HG02852 (cell line): ENCODE results near the gene ADAMTS2.
"Not testable (repeated sequence)": the region's sequence is repeated elsewhere in the genome, so short reads cannot be mapped to it uniquely, and the experiment has no call there.

Experiments used
- ATAC-seq: cut with Tn5 transposase; IDR thresholded peaks from one replicate; pipeline ENCODE4 v1.9.1; 2021; ENCODE audit warnings: mild to moderate bottlenecking, moderate library complexity; ENCODE audit not compliant: unreplicated experiment

ADAMTS2 gene

GRCh38 chr5:179284751-179285631 is 60.3 kb downstream of the ADAMTS2 start:
- no peak for ATAC-seq

GRCh38 chr5:179283908-179284307 is 61.4 kb downstream of the ADAMTS2 start:
- not testable (repeated sequence) for ATAC-seq

- no peak for ATAC-seq
Observed at GRCh38 chr5:179281694-179282093, 63.6 kb downstream of the ADAMTS2 start.

GRCh38 chr5:179280095-179280490 is 65.2 kb downstream of the ADAMTS2 start:
- ATAC-seq: no peak

- ATAC-seq: no peak
Observed at GRCh38 chr5:179279347-179280094, 65.7 kb downstream of the ADAMTS2 start.

- ATAC-seq: no peak
Observed at GRCh38 chr5:179278546-179278945, 66.7 kb downstream of the ADAMTS2 start.

DNA sequence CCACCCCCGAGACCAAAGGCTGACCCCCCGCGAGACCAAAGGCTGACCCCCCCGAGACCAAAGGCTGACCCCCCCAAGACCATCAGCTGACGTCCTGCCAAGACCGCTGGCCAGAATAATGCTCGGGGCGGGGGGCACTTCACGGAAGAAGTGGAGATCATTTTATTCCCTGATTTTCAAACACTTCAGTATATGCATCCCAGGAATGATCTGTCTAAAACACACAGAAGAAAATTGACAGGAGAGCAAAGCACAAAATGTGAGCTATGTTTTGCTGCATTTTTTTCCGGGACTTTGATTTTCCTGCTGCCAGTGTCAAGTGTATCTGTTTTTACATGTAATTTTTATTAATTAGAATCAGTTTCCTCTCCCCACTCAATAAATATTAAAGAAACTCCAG is 67.1 kb downstream of the ADAMTS2 start:
- no peak for ATAC-seq

DNA sequence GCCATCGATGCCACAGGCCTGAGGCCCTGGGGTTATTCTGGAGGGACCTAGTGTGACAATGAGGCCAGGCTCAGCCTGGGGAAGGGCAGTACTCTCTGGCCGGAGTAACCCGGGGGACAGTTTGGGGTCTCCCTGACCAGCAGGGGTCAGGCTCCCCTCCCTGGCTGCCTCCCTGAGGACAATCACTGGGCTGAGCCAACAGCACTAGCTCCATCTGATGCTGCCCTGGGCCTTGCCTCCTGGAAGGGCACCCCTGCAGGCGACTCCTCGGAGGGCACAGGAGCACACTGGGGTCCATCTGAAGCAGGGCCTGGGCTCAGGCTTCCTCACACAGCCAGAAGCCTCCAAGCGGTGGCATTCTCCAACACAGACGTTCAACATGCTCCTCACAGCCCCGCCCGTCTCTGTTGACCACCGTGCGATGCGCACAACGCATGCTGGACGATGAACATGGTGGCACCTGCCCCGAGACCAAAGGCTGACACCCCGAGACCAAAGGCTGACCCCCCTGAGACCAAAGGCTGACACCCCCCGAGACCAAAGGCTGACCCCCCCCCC is 68.3 kb downstream of the ADAMTS2 start:
- ATAC-seq: no peak

DNA sequence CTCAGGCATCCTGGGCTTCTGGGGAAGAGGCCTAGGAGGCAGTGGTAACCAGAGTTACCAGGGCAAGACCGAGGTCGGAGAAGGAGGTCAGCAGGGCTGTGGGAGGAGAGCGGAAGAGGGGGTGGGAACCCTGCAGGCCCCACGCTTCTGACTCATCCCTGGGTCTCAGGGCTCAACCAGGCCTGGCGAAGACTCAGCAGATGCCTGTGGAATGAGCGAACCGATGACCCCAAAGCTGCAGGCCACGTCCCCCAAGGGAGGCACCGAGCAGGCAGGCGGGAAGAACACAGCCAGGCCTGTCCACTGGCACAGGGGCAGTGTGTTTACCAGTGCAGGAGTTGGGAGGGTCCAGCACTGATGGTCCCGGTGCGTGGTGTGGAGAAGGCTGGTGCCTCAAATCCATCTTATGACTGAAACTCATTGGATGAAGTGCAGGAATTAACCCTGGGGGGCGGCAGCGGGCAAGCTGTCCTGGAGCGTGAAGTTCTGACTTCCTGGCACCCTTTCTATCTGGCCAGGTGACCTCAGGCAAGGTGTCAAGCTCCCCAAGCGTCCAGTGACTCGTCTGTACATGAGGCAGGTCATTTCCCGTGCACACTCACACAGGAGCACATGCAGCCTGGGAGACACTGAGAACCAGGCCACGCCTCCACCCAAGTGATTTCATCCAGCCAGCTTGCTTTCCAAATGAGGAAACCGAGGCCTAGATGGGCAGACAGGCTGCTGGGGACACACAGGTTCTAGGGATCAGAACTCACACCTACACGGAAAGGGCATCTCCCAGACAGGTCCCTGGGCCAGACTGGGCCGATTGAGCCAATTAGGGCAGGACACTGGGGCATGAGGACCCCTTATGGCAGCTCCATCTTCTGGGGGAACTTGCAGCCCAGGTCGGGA is 69.1 kb downstream of the ADAMTS2 start:
- no peak for ATAC-seq

GRCh38 chr5:179275381-179275878 is 69.8 kb downstream of the ADAMTS2 start:
- ATAC-seq: no peak

- no peak for ATAC-seq
Observed at GRCh38 chr5:179274321-179275315, 70.6 kb downstream of the ADAMTS2 start.

GRCh38 chr5:179273441-179274145 is 71.7 kb downstream of the ADAMTS2 start:
- ATAC-seq: no peak

GRCh38 chr5:179273073-179273435 is 72.2 kb downstream of the ADAMTS2 start:
- no peak for ATAC-seq

GRCh38 chr5:179272326-179273072 is 72.8 kb downstream of the ADAMTS2 start:
- no peak for ATAC-seq

GRCh38 chr5:179271821-179272325 is 73.4 kb downstream of the ADAMTS2 start:
- ATAC-seq: no peak

DNA sequence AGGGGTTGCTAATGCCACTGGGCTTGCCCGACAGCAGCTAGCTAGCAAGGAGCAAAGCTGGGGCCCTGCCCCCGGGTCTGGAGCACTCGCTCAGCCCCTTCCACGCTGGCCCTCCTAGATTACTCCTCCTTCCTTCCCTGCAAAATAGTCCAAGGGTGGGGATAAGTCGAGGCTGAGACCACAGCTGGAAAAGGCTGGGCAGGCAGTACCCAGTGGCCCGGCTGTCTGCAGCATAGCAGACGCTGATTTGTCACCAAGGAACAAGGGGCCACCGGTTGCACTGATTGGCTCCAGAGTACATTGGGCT is 73.9 kb downstream of the ADAMTS2 start:
- ATAC-seq: no peak

- ATAC-seq: no peak
Observed at GRCh38 chr5:179270581-179271427, 74.5 kb downstream of the ADAMTS2 start.
